Endometrial microvascular endothelial cells (primary cell): ENCODE data around the gene SUPV3L1. TPM values are rescaled to one million over a fixed set of nuclear protein-coding genes. Genes with fewer than 3 reads are reported as not detected.
"Not testable (repeated sequence)": the region's sequence is repeated elsewhere in the genome, so short reads cannot be mapped to it uniquely, and the experiment has no call there.

ENCODE experiments used
- in situ Hi-C: cut with HindIII; loops from 2 replicates; pipeline ENCODE4 v1.10.0; 2017; ENCODE audit warnings: low sequenced_read_pairs, low pct_unique_long_range_greater_than_20kb; ENCODE audit errors: inconsistent ontology term
- total RNA-seq: library from RNA; depleted of rRNA; stranded (reverse); fragments of >200 nt; gene quantifications from one replicate; pipeline ENCODE4 v1.2.3, GENCODE V29; 2015; ENCODE audit errors: inconsistent ontology term

Gene SUPV3L1
- total RNA-seq, 1 donor from 2014 or later, result 41.4 TPM

DNA sequence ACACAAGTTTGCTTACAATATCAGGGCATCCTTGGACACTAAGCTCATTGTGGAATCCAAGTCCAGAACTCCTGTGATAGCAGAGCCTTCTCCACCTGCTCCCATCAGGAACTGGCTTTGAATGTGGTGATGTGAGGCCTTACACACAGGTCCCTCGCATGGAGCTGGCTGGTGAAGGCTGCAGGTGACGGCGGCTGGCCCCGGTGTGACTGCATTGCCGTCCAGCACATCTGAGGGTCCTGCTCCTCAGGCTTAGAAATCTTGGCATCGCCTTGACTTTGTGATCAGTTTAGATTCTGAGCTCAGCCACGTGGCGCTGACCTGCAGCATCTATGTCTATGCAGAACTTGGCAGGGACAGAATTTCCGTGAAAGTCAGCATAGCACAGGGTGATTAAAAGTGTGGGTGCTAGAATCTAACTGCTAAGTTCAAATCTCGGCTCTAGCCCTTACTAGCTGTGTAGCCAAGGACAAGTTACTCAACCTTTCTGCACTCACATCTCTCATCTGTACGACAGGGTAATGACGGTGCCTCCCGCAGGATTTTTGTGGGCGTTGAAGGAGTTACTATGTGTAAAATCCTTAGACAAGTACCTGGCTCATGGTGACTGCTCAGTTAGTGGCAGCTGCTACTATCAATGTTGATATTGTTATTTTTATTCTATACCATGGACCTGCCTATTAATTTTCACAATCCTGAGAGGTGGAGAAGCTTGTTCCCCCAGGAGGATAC is 66.7 kb downstream of the SUPV3L1 start:
- in situ Hi-C loops, result no loop called here

DNA sequence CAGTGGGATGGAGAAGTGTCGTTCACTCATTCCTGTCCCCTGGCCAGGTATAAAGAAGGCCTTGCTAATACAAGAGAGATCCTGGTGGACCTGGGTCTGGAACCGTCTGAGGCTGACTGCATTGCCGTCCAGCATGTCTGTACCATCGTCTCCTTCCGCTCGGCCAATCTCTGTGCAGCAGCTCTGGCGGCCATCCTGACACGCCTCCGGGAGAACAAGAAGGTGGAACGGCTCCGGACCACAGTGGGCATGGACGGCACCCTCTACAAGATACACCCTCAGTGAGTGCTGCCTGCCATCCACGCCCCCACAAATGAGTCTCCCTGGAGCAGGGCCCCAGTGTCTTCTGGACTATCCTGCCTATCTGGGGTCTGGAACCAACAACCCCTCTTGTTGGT is 67.3 kb downstream of the SUPV3L1 start:
- in situ Hi-C loops, result no loop called here

DNA sequence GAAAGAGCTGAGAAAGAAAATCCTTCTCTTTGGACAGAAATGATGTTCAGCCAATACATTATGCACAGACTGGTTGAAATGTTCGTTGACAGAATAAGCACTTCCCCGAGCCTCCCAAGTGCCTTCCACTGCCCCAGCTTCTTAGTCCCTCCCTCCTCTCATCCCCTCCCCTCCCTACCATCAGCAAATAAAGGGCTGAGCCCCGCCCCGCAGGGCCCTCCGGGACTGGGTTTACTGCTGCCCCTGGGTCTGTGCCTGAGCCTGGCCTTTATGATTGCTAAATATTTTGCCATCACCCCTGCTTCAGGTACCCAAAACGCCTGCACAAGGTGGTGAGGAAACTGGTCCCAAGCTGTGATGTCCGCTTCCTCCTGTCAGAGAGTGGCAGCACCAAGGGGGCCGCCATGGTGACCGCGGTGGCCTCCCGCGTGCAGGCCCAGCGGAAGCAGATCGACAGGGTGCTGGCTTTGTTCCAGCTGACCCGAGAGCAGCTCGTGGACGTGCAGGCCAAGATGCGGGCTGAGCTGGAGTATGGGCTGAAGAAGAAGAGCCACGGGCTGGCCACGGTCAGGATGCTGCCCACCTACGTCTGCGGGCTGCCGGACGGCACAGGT is 68.2 kb downstream of the SUPV3L1 start:
- in situ Hi-C loops, result no loop called here

DNA sequence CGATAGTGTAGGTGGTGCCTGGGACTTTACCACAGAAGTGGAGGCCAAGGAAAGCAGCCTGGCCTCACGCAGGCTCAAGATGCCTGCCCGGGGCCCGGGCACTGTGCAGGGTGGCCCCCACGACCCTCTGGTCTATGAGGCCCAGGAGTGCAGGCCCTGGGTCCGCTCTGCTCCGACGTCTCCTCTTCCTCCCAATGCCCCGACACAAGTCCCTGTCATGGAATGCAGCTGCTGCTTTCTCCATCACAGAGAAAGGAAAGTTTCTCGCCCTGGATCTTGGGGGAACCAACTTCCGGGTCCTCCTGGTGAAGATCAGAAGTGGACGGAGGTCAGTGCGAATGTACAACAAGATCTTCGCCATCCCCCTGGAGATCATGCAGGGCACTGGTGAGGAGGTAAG is 70.0 kb downstream of the SUPV3L1 start:
- in situ Hi-C loops, result no loop called here

DNA sequence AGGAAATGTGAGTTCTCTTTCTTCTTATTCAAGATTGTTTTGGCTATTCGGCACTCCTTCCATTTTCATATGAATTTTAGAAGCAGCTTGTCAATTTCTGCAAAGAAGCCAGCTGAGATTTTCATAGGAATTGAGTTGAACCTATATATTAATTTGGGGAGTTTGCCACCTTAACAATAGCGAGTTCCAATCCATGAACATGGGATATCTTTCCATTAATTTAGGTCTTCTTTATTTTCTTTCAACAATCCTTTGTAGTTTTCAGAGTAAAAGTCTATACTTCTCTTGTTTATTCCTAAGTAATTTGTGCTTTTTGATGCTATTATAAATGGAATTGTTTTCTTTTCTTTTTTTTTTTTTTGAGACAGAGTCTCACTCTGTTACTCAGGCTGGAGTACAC is 71.4 kb downstream of the SUPV3L1 start:
- in situ Hi-C loops, result not testable (repeated sequence)

DNA sequence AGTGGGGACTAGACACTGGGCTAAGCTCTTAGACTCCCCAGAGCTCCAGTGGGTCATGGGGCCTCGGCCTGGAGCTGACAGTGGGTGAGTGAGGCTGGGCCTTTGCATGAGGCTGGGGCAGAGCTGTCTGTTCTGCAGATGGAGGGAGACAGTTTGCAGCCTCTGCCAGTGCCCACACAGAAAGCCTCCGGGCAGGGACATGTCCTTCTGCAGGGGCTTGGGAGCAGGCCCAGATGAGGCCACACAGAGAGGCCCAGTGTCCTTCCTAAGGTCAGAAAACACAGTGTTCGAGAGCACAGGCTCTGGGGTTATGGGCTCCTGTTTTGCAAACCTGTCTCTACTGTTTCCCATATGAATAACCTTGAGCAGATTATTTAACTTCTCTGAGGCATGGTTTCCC is 73.1 kb downstream of the SUPV3L1 start:
- in situ Hi-C loops, result no loop called here

DNA sequence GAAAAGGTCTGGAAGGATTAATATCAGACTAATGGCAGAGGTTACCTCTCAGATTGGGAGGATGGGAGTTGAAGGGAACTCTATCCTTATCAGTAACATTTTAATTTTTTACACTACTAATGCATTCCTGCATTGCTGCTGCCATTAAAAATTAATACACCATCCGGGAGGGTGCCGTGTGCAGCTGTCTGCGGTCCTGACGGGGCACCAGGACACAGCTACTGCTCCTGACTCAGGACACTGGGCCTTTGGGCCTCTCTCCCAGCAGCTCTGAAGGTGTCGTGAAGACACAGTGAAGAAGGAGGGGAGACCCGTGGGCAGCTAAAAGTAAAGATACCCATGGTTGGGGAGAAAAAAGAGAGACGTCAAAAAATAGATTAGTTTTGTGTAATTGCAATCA is 74.8 kb downstream of the SUPV3L1 start:
- in situ Hi-C loops, result no loop called here

Other genes with a start within 250 kb of the SUPV3L1 start
- 135 TPM for gene DDX21, start 224.1 kb upstream of the SUPV3L1 start, total RNA-seq
- 58.4 TPM for gene KIFBP, start 191.4 kb upstream of the SUPV3L1 start, total RNA-seq
- 1,694 TPM for gene SRGN, start 92.1 kb upstream of the SUPV3L1 start, total RNA-seq
- 38.1 TPM for gene VPS26A, start 56.1 kb upstream of the SUPV3L1 start, total RNA-seq
- not detected for gene HKDC1, start 40.1 kb downstream of the SUPV3L1 start, total RNA-seq
- 128 TPM for gene HK1, start 98.3 kb downstream of the SUPV3L1 start, total RNA-seq
- not detected for gene TACR2, start 236.7 kb downstream of the SUPV3L1 start, total RNA-seq